Progenitor cell of endocrine pancreas (in vitro differentiated cells): ENCODE results near the gene MAST4. TPM values are rescaled to one million over a fixed set of nuclear protein-coding genes. Genes with fewer than 3 reads are reported as not detected.

Experiments used
- DNase-seq: peaks from one replicate; pipeline ENCODE4 v3.0.0; 2021; ENCODE audit warnings: low spot score; ENCODE audit not compliant: unreplicated experiment
- H3K27ac Mint-ChIP-seq: 2 replicates; pipeline ENCODE4 v1.8.0; 2021; ENCODE audit warnings: mild to moderate bottlenecking, moderate library complexity, mixed read lengths
- H3K27me3 Mint-ChIP-seq: 2 replicates; pipeline ENCODE4 v1.8.0; 2021; ENCODE audit warnings: mixed read lengths
- H3K36me3 Mint-ChIP-seq: 2 replicates; pipeline ENCODE4 v1.8.0; 2022; ENCODE audit warnings: mixed read lengths; ENCODE audit not compliant: insufficient read depth
- H3K4me1 Mint-ChIP-seq: 2 replicates; pipeline ENCODE4 v1.8.0; 2021; ENCODE audit warnings: low read depth, mixed read lengths
- H3K4me3 Mint-ChIP-seq: 2 replicates; pipeline ENCODE4 v1.8.0; 2021; ENCODE audit warnings: low read depth, mild to moderate bottlenecking, moderate library complexity, mixed read lengths
- H3K9me3 Mint-ChIP-seq: 2 replicates; pipeline ENCODE4 v1.8.0; 2021; ENCODE audit warnings: low read depth, mixed read lengths
- CTCF ChIP-seq: fragments of 200-600 bp; sonication (generic); IDR thresholded peaks from one replicate; pipeline ENCODE4 v1.5.0; 2021; ENCODE audit warnings: antibody characterized with exemption, mild to moderate bottlenecking; ENCODE audit not compliant: unreplicated experiment
- total RNA-seq: library from RNA; stranded (reverse); gene quantifications from 2 replicates; pipeline ENCODE4 v1.2.1, GENCODE V29; 2021

MAST4 gene
- total RNA-seq, 1 donor from 2014 or later: 45.3 TPM

GRCh38 chr5:66810151-66810550, 214.0 kb downstream of the MAST4 start:
- H3K4me3 Mint-ChIP-seq: no peak overlapping the region
- no peaks in the 10 kb centered on the region for H3K4me1 Mint-ChIP-seq
- H3K27ac Mint-ChIP-seq: no peak overlapping the region
- DNase-seq: no peak
- TF ChIP-seq CTCF: no peak
- H3K9me3 Mint-ChIP-seq: no peaks in the 10 kb centered on the region
- peaks cover 4% of the 10 kb centered on the region for H3K36me3 Mint-ChIP-seq
- H3K27me3 Mint-ChIP-seq: no peaks in the 10 kb centered on the region

- H3K9me3 Mint-ChIP-seq: no peaks in the 10 kb centered on the region
- H3K4me3 Mint-ChIP-seq: no peak overlapping the region
- TF ChIP-seq CTCF: no peak
- H3K27me3 Mint-ChIP-seq: no peaks in the 10 kb centered on the region
- H3K4me1 Mint-ChIP-seq: no peaks in the 10 kb centered on the region
- DNase-seq: no peak
- H3K27ac Mint-ChIP-seq: no peak overlapping the region
- H3K36me3 Mint-ChIP-seq: peaks cover 4% of the 10 kb centered on the region
Observed at GRCh38 chr5:66810848-66811261, 214.7 kb downstream of the MAST4 start.

- Mint-ChIP-seq H3K9me3 (no peaks in the 10 kb centered on the region), H3K36me3 (peaks cover 3% of the 10 kb centered on the region), H3K27me3 (no peaks in the 10 kb centered on the region), H3K4me3 (no peak overlapping the region), H3K4me1 (no peaks in the 10 kb centered on the region), H3K27ac (no peak overlapping the region)
- no peak for DNase-seq
- TF ChIP-seq CTCF: no peak
Observed at GRCh38 chr5:66812291-66812690, 216.1 kb downstream of the MAST4 start.

GRCh38 chr5:66813306-66813705, 217.1 kb downstream of the MAST4 start:
- no peak for TF ChIP-seq CTCF
- H3K27ac Mint-ChIP-seq: no peak overlapping the region

GRCh38 chr5:66814146-66814991, 218.2 kb downstream of the MAST4 start:
- no peak overlapping the region for H3K4me3 Mint-ChIP-seq
- DNase-seq: no peak
- H3K4me1 Mint-ChIP-seq: peaks cover 3% of the 10 kb centered on the region
- H3K27ac Mint-ChIP-seq: no peak overlapping the region
- H3K36me3 Mint-ChIP-seq: peaks cover 3% of the 10 kb centered on the region
- no peaks in the 10 kb centered on the region for H3K9me3 Mint-ChIP-seq
- TF ChIP-seq CTCF: peak; percentile 79
- no peaks in the 10 kb centered on the region for H3K27me3 Mint-ChIP-seq

More at GRCh38 chr5:66813306-66813705, 217.1 kb downstream of the MAST4 start:
- H3K27me3 Mint-ChIP-seq: no peaks in the 10 kb centered on the region
- no peak overlapping the region for H3K4me3 Mint-ChIP-seq
- H3K36me3 Mint-ChIP-seq: peaks cover 3% of the 10 kb centered on the region
- H3K9me3 Mint-ChIP-seq: no peaks in the 10 kb centered on the region
- H3K4me1 Mint-ChIP-seq: no peaks in the 10 kb centered on the region
- no peak for DNase-seq
